Activated naive CD4-positive, alpha-beta T cell treated with anti-CD3 and anti-CD28 coated beads, Interleukin-2, amount 10 ng/mL, durations not matched to agents 7 days and 5 days (primary cell): ENCODE results near the gene BCAR1.
A peak's percentile ranks its signal among the peaks of the same experiment; 100 is the strongest.
"Not testable (repeated sequence)": the region's sequence is repeated elsewhere in the genome, so short reads cannot be mapped to it uniquely, and the experiment has no call there.

Experiments
- CTCF ChIA-PET: fragments of 350-600 bp; sonication (Branson Sonifier 250); formaldehyde crosslinking; loops from one replicate; lab custom pipeline; 2021; ENCODE audit warnings: antibody characterized with exemption; lab: Charles Lee
- DNase-seq: peaks from one replicate; pipeline ENCODE4 v3.0.0-alpha.2; 2020
- H3K27ac Mint-ChIP-seq: one replicate; pipeline ENCODE4 v1.8.0; 2021; ENCODE audit warnings: mild to moderate bottlenecking, moderate library complexity, mixed read lengths
- H3K27me3 Mint-ChIP-seq: one replicate; pipeline ENCODE4 v1.8.0; 2021; ENCODE audit warnings: mild to moderate bottlenecking, mixed read lengths
- H3K36me3 Mint-ChIP-seq: one replicate; pipeline ENCODE4 v1.8.0; 2021; ENCODE audit warnings: mixed read lengths
- H3K4me1 Mint-ChIP-seq: one replicate; pipeline ENCODE4 v1.8.0; 2021; ENCODE audit warnings: mixed read lengths
- H3K4me3 Mint-ChIP-seq: one replicate; pipeline ENCODE4 v1.8.0; 2021; ENCODE audit warnings: mild to moderate bottlenecking, moderate library complexity, mixed read lengths
- H3K9me3 Mint-ChIP-seq: one replicate; pipeline ENCODE4 v1.8.0; 2021; ENCODE audit warnings: mixed read lengths

BCAR1 gene

DNA sequence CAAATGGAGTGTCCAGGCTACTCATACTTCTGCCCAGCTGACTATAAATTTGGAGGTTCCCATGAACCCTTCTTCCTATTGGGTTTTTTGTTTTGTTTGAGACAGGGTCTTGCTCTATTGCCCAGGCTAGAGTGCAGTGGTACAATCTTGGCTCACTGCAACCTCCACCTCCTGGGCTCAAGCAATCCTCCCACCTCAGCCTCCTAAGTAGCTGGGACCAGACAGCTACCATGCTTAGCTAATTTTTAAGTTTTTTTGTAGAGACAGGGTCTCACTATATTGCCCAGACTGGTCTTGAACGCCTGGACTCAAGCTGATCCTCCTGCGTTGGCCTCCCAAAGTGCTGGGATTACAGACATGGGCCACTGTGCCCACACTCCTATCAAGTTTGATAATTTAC, 29.6 kb upstream of the BCAR1 start:
- H3K9me3 Mint-ChIP-seq, H3K27ac Mint-ChIP-seq, CTCF ChIA-PET, DNase-seq, H3K4me3 Mint-ChIP-seq, H3K36me3 Mint-ChIP-seq, H3K4me1 Mint-ChIP-seq: not testable (repeated sequence)
- peaks cover 84% of the 10 kb centered on the region for H3K27me3 Mint-ChIP-seq

DNA sequence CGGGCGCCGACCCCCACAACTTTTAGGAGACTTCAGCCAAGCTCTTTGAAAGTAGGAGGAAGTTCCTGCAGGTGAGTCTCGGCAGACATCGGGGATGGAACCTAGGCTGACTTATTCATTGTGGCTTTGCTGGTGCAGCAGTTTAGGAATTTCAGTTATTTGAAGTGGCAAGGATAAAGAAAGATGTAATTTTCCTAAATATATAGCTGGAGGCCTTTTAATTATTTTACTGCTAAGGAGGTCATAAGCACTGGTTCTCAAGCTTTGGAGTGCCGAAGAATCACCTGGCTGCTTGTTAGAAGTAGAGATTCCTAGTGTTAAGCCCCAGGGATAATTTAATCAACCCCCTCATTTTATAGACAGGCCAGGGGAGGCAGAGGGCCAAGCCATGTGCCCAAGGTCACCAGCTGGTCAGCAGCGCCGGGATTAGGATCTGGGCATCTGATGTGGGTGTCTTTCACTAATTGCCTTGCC, 28.9 kb upstream of the BCAR1 start:
- Mint-ChIP-seq H3K36me3 (no peaks in the 10 kb centered on the region), H3K4me3 (no peak overlapping the region), H3K27me3 (peaks cover 84% of the 10 kb centered on the region), H3K9me3 (no peaks in the 10 kb centered on the region), H3K4me1 (no peaks in the 10 kb centered on the region), H3K27ac (no peak overlapping the region)
- CTCF ChIA-PET: no interaction called here
- no peak for DNase-seq

DNA sequence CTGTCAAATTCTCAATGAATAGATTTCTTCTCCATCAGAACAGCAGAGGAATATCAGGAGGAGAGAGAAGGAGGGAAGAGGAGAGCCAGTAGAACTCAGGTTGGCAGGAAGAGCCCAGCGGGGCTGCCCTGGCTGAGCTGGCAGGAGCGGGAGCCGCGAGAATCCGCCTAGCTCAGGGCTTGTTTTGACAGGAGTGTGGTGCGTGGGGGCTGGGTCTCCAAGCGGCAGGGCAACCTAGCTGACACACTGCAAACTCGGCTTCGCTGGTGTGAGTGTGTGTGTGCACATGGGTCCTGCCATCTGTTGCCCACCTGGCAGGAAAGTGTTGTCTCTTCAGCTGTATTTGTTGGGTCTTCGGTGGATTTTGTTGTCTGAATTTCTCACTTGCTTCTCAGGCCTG, 27.9 kb upstream of the BCAR1 start:
- Mint-ChIP-seq H3K9me3 (no peaks in the 10 kb centered on the region), H3K4me3 (no peak overlapping the region), H3K36me3 (no peaks in the 10 kb centered on the region), H3K27ac (no peak overlapping the region), H3K27me3 (peaks cover 87% of the 10 kb centered on the region), H3K4me1 (no peaks in the 10 kb centered on the region)
- CTCF ChIA-PET: interaction anchor here (0.6 kb wide), 1 partner anchor 119 kb away, joined by 3 read pairs; no protein-coding TSS in a partner anchor
- DNase-seq: no peak

DNA sequence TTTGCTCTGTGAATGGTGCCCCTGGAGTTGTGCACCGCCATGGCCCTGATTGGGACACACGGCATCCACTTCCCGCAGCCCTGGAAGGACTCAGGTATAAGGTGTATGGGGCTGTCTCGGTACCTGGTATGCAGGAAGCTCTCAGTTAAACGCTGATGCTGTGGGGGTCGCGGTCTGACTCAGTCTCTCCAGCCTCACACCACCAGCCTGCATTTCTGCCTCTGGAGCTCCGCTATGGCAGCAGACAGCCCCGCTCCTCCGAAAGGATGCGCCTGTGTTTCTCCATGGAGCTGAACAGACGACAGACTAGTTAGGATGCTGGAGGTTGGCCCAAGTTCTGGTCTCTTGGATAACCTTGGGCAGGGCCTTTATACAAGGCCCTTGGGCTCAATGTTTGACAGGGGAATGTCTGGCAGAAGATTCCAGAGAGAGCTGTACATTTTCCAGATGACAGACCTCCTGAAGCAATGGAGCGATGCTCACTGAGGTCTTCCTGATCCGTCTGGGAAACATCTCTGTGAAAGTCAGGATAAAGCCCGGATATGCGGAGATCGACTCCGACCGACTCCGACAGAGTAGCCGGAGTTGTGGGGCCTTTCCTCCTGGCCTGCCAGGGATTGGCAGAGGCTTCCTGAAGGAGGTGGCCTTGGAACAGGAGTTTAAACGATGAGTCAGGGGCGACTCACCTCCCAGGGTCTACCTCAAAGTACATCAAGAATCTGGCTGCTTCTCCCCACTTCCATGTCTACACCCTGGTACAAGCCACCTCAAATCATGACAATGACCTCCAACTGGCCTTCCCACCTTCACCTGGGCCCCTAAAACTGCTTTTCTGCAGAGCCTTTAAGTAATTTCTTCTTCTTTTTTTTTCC, 21.9 kb upstream of the BCAR1 start:
- Mint-ChIP-seq H3K36me3 (no peaks in the 10 kb centered on the region), H3K27me3 (peaks cover 79% of the 10 kb centered on the region), H3K4me1 (no peaks in the 10 kb centered on the region), H3K9me3 (no peaks in the 10 kb centered on the region), H3K27ac (no peak overlapping the region), H3K4me3 (no peak overlapping the region)
- no peak for DNase-seq
- CTCF ChIA-PET: no interaction called here

DNA sequence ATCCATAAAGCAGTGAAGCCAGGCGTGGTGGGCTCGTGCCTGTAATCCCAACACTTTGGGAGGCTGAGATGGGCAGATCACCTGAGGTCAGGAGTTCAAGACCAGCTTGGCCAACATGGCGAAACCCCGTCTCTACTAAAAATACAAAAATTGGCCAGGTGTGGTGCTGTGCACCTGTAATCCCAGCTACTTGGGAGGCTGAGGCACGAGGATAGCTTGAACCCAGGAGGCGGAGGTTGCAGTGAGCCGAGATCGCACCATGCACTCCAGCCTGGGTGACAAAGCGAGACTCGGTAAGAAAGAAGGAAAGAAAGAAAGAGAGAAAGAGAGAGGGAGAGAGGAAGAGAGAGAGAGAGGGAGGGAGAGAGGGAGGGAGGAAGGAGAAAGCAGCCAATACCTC, 21.2 kb upstream of the BCAR1 start:
- H3K27ac Mint-ChIP-seq, H3K9me3 Mint-ChIP-seq, H3K36me3 Mint-ChIP-seq, DNase-seq, CTCF ChIA-PET, H3K4me3 Mint-ChIP-seq, H3K4me1 Mint-ChIP-seq: not testable (repeated sequence)
- peaks cover 81% of the 10 kb centered on the region for H3K27me3 Mint-ChIP-seq

DNA sequence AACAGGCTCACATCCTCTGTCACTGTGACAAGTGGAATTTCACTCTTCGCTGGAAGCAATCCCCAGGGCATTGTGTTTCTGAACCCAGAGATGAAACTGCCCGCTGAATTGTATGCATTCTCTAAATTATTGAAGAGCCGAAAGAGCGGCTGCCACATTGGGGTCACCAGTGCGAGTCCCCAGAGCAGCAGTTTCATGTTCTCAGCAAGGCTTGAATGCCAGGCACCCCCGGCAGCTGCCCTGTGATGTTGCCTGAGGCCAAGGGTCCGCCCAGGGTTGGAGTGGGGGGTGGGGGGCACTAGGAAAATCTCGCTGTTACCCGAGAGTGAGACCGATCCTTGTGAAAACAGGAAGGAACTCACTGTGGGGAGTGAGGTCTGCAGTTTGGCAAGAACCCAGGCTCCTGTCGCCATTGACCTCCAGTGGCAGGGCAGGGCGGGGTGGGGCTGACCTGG, 20.7 kb upstream of the BCAR1 start:
- no peak overlapping the region for H3K27ac Mint-ChIP-seq
- no peaks in the 10 kb centered on the region for H3K36me3 Mint-ChIP-seq
- H3K4me3 Mint-ChIP-seq: no peak overlapping the region
- no peak for DNase-seq
- CTCF ChIA-PET: no interaction called here
- H3K27me3 Mint-ChIP-seq: peaks cover 81% of the 10 kb centered on the region
- H3K4me1 Mint-ChIP-seq: no peaks in the 10 kb centered on the region
- H3K9me3 Mint-ChIP-seq: no peaks in the 10 kb centered on the region

DNA sequence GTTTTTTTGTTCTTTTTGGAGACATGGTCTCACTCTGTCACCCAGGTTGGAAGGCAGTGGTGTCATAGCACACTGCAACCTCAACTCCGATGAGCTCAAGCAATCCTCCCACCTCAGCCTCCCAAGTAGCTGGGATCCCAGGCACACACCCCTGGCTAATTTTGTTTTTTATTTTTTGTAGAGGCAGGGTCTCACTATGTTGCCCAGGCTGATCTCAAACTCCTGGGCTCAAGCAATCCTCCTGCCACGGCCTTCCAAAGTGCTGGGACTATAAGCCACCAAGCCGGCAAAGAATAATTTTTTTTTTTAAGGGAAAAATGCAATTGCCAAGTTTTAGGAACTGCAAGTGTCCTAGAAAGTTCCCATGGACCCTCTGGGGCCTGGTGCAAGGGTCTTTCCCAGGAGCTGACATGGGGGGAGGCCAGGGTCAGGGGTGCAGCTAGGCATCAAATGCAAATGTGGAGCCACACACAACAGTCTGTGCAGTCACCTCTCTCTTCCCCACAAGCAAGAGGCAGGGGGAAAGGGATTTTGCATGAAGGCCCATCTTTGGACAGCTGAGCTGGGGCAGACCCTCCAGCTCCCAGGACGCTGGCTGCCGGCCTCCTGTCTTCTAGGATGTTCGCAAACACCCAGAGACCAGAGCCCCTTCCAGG, 20.1 kb upstream of the BCAR1 start:
- CTCF ChIA-PET: no interaction called here
- no peak overlapping the region for H3K27ac Mint-ChIP-seq
- H3K4me3 Mint-ChIP-seq: no peak overlapping the region
- no peaks in the 10 kb centered on the region for H3K36me3 Mint-ChIP-seq
- no peaks in the 10 kb centered on the region for H3K9me3 Mint-ChIP-seq
- H3K27me3 Mint-ChIP-seq: peaks cover 81% of the 10 kb centered on the region
- DNase-seq: no peak
- no peaks in the 10 kb centered on the region for H3K4me1 Mint-ChIP-seq

DNA sequence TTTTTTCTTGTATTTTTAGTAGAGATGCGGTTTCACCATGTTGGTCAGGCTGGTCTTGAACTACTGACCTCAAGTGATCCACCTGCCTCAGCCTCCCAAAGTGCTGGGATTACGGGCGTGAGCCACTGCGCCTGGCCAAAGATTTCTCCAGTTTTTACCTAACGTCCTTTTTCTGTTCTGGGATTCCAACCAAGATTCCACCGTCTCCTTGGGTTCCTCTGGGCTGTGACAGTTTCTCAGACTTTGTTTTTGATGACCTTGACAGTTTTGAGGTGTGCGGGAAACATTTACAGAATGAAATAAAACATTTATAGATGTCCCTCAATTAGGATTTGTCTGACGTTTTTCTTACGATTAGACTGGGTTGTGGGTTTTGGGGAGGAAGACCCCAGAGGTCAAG, 17.9 kb upstream of the BCAR1 start:
- peaks cover 85% of the 10 kb centered on the region for H3K27me3 Mint-ChIP-seq
- CTCF ChIA-PET: interaction anchor here (0.7 kb wide), 1 partner anchor 1715 kb away, joined by 3 read pairs; no protein-coding TSS in a partner anchor
- H3K36me3 Mint-ChIP-seq, H3K4me1 Mint-ChIP-seq, DNase-seq, H3K9me3 Mint-ChIP-seq, H3K4me3 Mint-ChIP-seq, H3K27ac Mint-ChIP-seq: not testable (repeated sequence)

DNA sequence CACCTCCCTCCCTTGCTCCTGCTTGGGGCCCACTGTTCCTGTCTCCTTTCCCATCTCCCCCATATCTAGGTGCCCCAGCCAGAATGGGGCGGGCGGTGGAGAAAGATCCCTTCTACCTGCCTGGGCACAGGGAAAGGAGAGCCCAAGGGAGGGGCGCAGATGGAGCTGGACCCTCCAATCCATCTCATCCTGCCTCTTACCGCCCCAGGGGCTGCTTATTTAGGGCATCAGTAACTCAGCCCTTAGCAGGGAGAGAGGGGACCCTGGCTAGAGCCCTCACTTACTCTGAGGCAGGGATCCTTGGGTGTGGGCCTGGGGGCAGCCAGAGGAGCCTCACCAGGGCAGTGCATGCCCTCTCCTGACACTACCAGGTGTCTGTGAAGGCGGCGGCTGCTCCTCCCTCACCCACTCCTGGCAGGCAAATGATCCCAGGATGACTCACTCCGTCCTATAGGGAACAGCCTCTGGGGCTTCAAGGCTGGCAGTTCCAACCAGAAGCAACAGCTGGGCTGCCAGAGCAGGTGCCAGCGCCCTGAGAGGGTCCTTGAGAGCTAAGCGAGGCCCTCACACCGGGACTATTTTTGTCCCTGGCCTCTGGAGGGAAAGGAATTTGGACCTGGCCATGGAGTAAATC, 16.3 kb upstream of the BCAR1 start:
- CTCF ChIA-PET: interaction anchor here (0.5 to 0.9 kb wide), 2 partner anchors 12 to 329 kb away, joined by 3 to 4 read pairs; no protein-coding TSS in a partner anchor
- Mint-ChIP-seq H3K4me1 (peaks cover 2% of the 10 kb centered on the region), H3K9me3 (no peaks in the 10 kb centered on the region), H3K36me3 (no peaks in the 10 kb centered on the region), H3K4me3 (no peak overlapping the region), H3K27ac (no peak overlapping the region), H3K27me3 (peaks cover 85% of the 10 kb centered on the region)
- no peak for DNase-seq

DNA sequence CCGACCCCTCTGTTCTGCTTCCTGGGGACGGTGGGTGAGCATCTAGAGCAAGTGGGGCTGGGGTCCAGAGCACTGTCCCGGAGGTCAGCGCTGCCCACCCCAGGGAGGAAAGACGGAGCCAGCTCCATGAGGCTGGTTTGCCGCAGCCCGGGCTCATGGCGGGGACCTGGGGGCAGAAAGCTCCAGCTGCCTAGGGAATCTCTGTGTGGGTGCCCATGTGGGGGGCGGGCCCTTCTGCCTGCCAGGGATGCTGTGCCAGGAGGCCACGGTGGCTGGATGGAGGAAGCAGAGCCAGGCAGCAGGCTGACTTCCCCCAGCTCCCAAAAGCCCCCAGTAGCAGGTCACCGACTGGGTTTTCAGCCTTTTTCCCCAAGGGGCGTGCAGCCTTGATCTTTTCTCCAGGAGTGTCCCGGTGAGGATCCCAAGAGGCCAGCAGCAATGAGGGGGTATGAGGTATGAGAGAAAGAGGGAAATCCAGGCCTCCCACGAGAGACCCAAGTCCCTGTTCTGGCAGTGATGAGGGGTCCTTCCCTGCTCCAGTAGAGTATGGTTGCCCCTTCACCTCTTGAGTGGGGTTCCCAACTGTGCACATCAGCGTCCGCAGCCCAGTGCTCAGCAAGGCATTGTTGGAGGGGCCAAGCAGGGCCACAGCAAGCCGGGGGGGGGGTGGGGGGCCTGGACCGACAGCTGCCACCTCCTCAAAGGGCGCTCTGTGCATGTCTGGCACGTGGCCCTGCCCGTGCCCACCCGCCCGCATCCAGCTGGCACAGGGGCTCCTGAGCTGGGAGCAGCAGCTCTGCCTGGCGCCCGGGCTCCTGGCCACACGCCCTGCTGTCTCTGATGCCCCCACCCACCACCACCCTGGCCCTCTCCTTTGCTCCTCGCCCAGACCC, 15.6 kb upstream of the BCAR1 start:
- CTCF ChIA-PET: no interaction called here
- Mint-ChIP-seq H3K36me3 (no peaks in the 10 kb centered on the region), H3K4me3 (no peak overlapping the region), H3K9me3 (no peaks in the 10 kb centered on the region), H3K27ac (no peak overlapping the region), H3K4me1 (peaks cover 2% of the 10 kb centered on the region), H3K27me3 (peaks cover 85% of the 10 kb centered on the region)
- DNase-seq: no peak

DNA sequence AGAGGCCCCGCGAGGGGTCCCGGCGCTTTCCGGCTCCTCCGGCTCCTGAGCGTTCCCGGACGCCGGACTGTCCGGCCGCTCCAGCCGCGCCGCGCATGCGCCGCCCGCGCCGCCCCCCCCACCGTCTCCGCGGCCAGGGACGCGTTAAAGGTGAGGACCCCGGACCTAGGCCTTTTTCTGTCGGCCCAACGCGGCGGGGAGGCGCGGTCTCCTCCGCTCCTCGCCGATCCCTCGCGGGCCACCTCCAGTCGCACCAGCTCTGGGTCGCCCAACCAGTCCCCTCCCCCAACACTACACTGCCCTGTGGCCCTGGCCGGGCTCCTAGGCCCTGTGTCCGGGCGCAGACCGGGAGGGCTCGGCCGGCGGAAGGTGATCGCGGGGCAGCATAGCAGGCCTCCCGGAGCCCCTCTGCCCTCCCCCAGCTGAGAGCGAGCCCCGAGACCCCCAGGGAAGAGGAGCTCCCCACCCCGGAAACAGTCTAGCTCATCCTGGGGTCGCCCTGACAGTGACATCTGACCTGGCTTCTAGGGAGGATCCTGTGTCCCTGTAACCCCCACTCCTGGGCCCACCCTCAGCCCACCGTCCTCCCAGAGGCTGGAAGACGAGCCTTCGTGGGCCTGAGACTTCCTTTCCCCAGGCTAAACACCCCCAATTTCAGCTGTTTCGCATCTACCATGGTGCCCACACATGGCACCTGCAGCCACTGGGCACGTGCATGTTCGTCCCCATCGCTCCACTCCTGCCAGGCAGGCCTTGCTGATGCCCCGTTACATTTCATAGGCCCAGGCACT, 14.7 kb upstream of the BCAR1 start:
- peaks cover 2% of the 10 kb centered on the region for H3K4me1 Mint-ChIP-seq
- CTCF ChIA-PET: no interaction called here
- H3K27ac Mint-ChIP-seq: no peak overlapping the region
- H3K36me3 Mint-ChIP-seq: no peaks in the 10 kb centered on the region
- no peak for DNase-seq
- no peaks in the 10 kb centered on the region for H3K9me3 Mint-ChIP-seq
- peaks cover 85% of the 10 kb centered on the region for H3K27me3 Mint-ChIP-seq
- H3K4me3 Mint-ChIP-seq: peak overlapping the region; percentile 19

DNA sequence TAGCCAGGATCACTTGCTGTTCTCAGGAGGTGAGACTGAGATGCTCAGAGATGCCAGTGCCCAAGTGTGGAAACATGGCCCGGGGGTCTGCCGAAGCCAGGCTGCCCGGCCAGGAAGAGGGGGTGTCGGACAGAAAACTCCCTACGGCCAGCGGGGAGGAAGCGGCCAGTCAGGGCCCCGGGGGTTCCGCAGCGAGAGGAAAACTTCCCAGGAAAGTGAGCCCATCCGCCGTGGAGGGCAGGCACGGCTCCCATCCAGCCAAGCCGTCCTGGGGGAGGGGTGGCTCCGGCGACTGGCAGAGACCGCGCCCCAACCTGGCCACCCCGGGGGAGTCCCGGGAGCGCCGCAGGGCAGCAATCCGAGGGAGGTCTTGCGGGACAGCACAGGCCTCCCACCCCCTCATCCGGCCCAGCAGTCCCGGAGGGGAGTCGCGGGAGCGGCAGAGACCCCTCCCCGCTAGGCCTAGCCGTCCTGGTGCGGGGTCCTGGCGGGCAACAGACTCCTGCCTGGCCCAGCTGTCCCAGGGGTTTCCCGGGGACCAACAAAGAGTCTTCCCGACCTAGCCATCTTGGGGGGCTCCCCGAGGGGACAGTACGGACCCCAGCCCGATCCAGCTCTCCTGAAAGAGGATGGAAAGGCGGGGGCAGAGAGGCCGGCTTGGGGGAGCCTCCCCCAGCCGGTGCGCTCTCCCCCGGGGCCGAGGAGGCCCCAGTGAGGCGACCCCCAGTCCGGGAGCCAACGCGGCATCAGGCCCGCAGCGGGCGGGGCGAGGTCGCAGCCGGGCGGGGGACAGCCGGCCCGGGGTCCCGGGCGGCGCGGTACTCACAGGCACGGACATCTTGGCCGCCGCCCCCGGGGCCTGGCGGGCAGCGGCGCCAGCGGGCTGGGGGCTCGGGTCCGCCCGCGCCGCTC, 13.8 kb upstream of the BCAR1 start:
- Mint-ChIP-seq H3K4me3 (no peak overlapping the region), H3K27me3 (peaks cover 92% of the 10 kb centered on the region), H3K27ac (no peak overlapping the region), H3K9me3 (no peaks in the 10 kb centered on the region), H3K36me3 (no peaks in the 10 kb centered on the region), H3K4me1 (peaks cover 2% of the 10 kb centered on the region)
- CTCF ChIA-PET: no interaction called here
- no peak for DNase-seq
